ENCODE data around the gene ARID5B.

The ARID5B gene

DNA sequence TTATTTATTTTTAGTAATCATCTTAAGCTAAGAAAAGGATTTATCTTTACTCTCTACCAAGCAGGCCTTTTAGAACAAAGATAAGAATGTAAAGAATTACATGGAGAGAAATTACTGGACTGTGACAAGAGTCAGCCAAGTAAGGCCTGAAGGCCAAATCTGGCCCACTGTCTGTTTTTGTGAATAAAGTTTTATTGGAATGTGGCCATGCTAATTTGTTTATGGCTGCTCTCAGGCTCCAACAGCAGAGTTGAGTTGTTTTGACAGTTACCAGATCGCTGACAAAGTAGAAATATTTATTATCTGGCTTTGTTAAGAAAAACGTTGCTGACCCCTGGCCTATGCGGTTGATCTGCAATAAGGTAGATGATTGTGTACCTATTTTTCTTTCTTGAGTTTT is 6.1 kb downstream of the ARID5B start:
- TF ChIP-seq, protein P1, sequence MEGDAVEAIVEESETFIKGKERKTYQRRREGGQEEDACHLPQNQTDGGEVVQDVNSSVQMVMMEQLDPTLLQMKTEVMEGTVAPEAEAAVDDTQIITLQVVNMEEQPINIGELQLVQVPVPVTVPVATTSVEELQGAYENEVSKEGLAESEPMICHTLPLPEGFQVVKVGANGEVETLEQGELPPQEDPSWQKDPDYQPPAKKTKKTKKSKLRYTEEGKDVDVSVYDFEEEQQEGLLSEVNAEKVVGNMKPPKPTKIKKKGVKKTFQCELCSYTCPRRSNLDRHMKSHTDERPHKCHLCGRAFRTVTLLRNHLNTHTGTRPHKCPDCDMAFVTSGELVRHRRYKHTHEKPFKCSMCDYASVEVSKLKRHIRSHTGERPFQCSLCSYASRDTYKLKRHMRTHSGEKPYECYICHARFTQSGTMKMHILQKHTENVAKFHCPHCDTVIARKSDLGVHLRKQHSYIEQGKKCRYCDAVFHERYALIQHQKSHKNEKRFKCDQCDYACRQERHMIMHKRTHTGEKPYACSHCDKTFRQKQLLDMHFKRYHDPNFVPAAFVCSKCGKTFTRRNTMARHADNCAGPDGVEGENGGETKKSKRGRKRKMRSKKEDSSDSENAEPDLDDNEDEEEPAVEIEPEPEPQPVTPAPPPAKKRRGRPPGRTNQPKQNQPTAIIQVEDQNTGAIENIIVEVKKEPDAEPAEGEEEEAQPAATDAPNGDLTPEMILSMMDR (IDR thresholded peaks at IDR 0.05) = no peak
- intact Hi-C loops (cut with DNase I; ENCODE audit: low total_unique reads) = loop anchor here (5.0 to 10.0 kb wide), 3 partner anchors 87 to 1255 kb away; no protein-coding TSS in a partner anchor
- DNase-seq = no peak
- H3K9me3 ChIP-seq = no peaks in the 10 kb centered on the region
- peaks cover 0 to 51% (median 17%) of the 10 kb centered on the region in 4 donors for H3K4me1 ChIP-seq
- no peaks in the 10 kb centered on the region for H3K27me3 ChIP-seq
- H3K4me3 ChIP-seq = no peak overlapping the region
- peak overlapping the region; percentile 97 to 98 for H3K27ac ChIP-seq
- no peaks in the 10 kb centered on the region for H3K36me3 ChIP-seq

DNA sequence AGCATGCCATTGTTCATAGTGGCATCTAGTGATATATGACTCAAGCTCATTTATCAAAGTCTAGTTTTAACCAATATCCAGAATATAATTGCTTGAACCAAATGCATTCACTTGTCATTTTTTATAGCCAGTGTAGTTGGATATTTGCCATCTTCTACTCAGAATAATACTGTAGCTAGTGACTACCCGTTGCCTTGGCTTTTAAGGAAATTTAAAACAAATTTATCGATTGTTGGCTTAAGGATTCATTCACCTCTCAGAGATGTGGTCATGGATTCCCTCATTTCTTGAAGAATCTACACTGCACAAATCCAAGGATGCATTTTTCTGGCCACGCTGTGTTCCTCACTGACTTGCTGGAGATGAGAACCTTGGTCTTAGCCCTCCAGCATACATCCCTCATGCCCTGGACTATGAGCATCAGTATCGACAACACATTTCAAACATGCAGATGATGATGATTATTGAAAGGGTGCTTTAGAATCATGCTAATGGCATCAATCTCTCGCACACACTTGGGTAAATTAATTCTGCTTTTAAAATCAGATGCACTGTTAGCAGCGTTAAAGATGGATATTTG is 8.8 kb downstream of the ARID5B start:
- H3K27me3 ChIP-seq = no peaks in the 10 kb centered on the region
- H3K4me1 ChIP-seq = peaks cover 0 to 45% (median 16%) of the 10 kb centered on the region in 4 donors
- TF ChIP-seq, protein P1 (IDR thresholded peaks at IDR 0.05) = no peak
- no peak overlapping the region for H3K4me3 ChIP-seq
- intact Hi-C loops (cut with DNase I; ENCODE audit: low total_unique reads) = no loop called here
- H3K27ac ChIP-seq = peak overlapping the region in 1 of 2 donors; percentile 54
- H3K36me3 ChIP-seq = peaks cover 0 to 9% (median 0%) of the 10 kb centered on the region in 3 donors
- no peaks in the 10 kb centered on the region for H3K9me3 ChIP-seq
- DNase-seq = no peak

DNA sequence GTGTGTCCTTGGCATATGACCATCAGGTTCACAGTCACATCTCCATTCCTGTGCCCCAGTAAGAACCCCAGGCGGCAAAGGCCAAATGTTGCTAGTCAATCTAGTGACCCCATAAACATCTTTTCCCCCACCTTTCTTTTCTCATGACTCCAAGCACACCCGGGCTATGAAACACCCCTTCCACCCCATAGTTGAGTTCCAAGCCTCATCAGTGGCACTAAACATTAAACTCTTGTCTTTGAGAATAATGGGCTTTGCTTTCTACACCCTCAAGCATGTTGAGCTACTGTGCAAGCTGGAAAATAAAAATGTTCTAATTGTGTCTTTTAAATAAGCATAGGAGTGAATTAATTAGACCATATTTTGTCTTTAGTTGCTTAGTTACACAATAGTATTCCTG is 9.4 kb downstream of the ARID5B start:
- Histone ChIP-seq H3K9me3 (no peaks in the 10 kb centered on the region), H3K36me3 (peaks cover 0 to 10% (median 0%) of the 10 kb centered on the region in 3 donors), H3K27me3 (no peaks in the 10 kb centered on the region), H3K4me1 (peaks cover 0 to 43% (median 16%) of the 10 kb centered on the region in 4 donors), H3K4me3 (no peak overlapping the region), H3K27ac (peak overlapping the region in 1 of 2 donors; percentile 54)
- TF ChIP-seq, protein P1 (IDR thresholded peaks at IDR 0.05) = no peak
- DNase-seq = no peak
- intact Hi-C loops (cut with DNase I; ENCODE audit: low total_unique reads) = no loop called here

DNA sequence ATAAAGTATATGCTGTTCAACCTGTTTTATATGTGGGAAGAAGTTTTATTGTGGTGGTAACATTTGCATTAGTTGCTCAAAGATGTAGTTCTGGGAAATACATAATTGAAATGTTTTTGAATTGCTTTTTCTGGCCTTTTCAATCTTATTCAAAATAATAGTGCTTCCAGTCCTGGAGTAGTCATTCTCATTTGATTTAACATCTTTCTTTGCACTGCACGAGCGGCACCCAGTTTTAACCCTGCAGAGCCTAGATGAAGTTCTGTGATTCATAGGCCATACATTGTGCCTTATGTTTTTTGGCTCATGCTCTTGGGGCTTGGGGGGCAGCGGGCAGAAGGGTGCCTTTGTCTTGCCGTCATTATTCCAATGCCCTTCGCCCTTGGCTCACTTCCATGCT is 9.9 kb downstream of the ARID5B start:
- TF ChIP-seq, protein P1 (IDR thresholded peaks at IDR 0.05) = no peak
- H3K4me3 ChIP-seq = no peak overlapping the region
- peaks cover 0 to 38% (median 12%) of the 10 kb centered on the region in 4 donors for H3K4me1 ChIP-seq
- peaks cover 0 to 10% (median 0%) of the 10 kb centered on the region in 3 donors for H3K36me3 ChIP-seq
- H3K27ac ChIP-seq = peak overlapping the region; percentile 44 to 54
- no peaks in the 10 kb centered on the region for H3K9me3 ChIP-seq
- intact Hi-C loops (cut with DNase I; ENCODE audit: low total_unique reads) = no loop called here
- DNase-seq = no peak
- H3K27me3 ChIP-seq = no peaks in the 10 kb centered on the region

DNA sequence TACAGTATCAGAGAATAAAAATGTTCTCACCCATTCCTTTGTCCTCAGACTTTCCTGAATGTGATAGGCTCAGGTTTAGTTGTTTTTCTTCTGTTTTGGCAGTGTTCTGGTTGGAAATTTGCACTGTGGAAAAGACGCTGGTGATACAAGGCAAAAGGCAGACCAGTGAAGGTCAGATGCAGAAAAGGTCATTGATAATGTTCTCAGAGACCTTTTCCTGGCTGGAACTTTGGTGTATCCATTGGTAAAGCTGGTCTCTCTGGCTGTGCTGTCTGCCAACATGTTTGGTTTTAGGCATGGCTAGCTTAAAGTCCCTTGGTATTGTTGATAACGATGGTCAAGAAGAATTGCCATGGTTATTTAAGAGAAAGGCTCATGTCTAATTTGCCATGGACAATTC is 11.5 kb downstream of the ARID5B start:
- no peaks in the 10 kb centered on the region for H3K27me3 ChIP-seq
- TF ChIP-seq, protein P1 (IDR thresholded peaks at IDR 0.05) = no peak
- H3K9me3 ChIP-seq = no peaks in the 10 kb centered on the region
- peaks cover 0 to 10% (median 0%) of the 10 kb centered on the region in 3 donors for H3K36me3 ChIP-seq
- DNase-seq = no peak
- no peak overlapping the region for H3K4me3 ChIP-seq
- H3K27ac ChIP-seq = no peak overlapping the region
- H3K4me1 ChIP-seq = peaks cover 0 to 42% (median 10%) of the 10 kb centered on the region in 4 donors
- intact Hi-C loops (cut with DNase I; ENCODE audit: low total_unique reads) = no loop called here

Data from tibial artery (tissue), 4 donors.